GM12878 (cell line): ENCODE measurements around the gene GRIP2. TPM values are rescaled to one million over a fixed set of nuclear protein-coding genes. Genes with fewer than 3 reads are reported as not detected.

ENCODE experiments used
- ATAC-seq: fragments of 200-7000 bp; cut with Tn5 transposase; 3 replicates; pipeline ENCODE4 v1.9.1; 2020; ENCODE audit warnings: mild to moderate bottlenecking, moderate library complexity
- BruUV-seq: library from RNA; stranded (reverse); fragments of 400-500 nt; replicated peaks from 2 replicates; lab custom pipeline; 2021; lab: Mats Ljungman, UMichigan
- CTCF ChIA-PET: fragments of 300-600 bp; sonication (Branson Sonifier 250); formaldehyde crosslinking; extraction: SDS; loops from one replicate; lab custom pipeline; 2021; ENCODE audit warnings: inconsistent platforms; lab: Yijun Ruan, JAX
- POLR2A ChIA-PET: fragments of 350-600 bp; formaldehyde crosslinking; extraction: SDS; loops from one replicate; lab custom pipeline; 2021; ENCODE audit warnings: inconsistent platforms; lab: Charles Lee
- RAD21 ChIA-PET: fragments of 300-600 bp; sonication (Branson Sonifier 250); formaldehyde crosslinking; loops from one replicate; lab custom pipeline; 2023; ENCODE audit warnings: antibody characterized with exemption; ENCODE audit not compliant: unreplicated experiment; lab: Charles Lee
- SMC1A ChIA-PET: fragments of 300-600 bp; sonication (Branson Sonifier 250); formaldehyde crosslinking; loops from one replicate; lab custom pipeline; 2023; ENCODE audit not compliant: unreplicated experiment, uncharacterized antibody; lab: Charles Lee
- DNase-seq: peaks from one replicate; pipeline ENCODE4 v3.0.0-alpha.2; 2011; ENCODE audit warnings: low read depth, low spot score
- FAIRE-seq: peaks from 3 replicates; lab custom pipeline; 2011; peaks lifted over from hg19 to GRCh38; lab: Jason Lieb, UNC
- H2AFZ ChIP-seq: 2 replicates; pipeline ENCODE4 v1.6.0; 2011; ENCODE audit warnings: low read depth, low read length, control low read depth; ENCODE audit not compliant: control insufficient read depth
- H3K27ac ChIP-seq: 2 replicates; pipeline ENCODE4 v1.5.1; 2011; ENCODE audit warnings: control low read depth; ENCODE audit not compliant: control insufficient read depth, insufficient read depth
- H3K27me3 ChIP-seq, 2 experiments: replicated peaks in 1 of 2; 2 replicates each; pipeline versions ENCODE4 v1.6.0 to v1.6.1; 2011; ENCODE audit warnings: low read length in 1 of 2; ENCODE audit not compliant: control insufficient read depth in 2 of 2, insufficient read depth in 2 of 2
- H3K36me3 ChIP-seq, 2 experiments: 2 replicates each; pipeline ENCODE4 v1.5.1; 2011; ENCODE audit warnings: low read length in 1 of 2; ENCODE audit not compliant: control insufficient read depth in 2 of 2, insufficient read depth in 2 of 2
- H3K4me1 ChIP-seq: 2 replicates; pipeline ENCODE4 v1.6.1; 2011; ENCODE audit warnings: mild to moderate bottlenecking, low read length, moderate library complexity, mixed read lengths; ENCODE audit not compliant: control insufficient read depth, insufficient read depth
- H3K4me2 ChIP-seq: 2 replicates; pipeline ENCODE4 v1.6.0; 2011; ENCODE audit warnings: control low read depth; ENCODE audit not compliant: control insufficient read depth, insufficient read depth
- H3K4me3 ChIP-seq: fragments of 200-600 bp; sonication (generic); 2 replicates; pipeline ENCODE4 v1.5.1; 2016
- H3K79me2 ChIP-seq: 2 replicates; pipeline ENCODE4 v1.6.0; 2011; ENCODE audit warnings: low read length; ENCODE audit not compliant: control insufficient read depth, insufficient read depth
- H3K9ac ChIP-seq: 2 replicates; pipeline ENCODE4 v1.8.0; 2011; ENCODE audit warnings: low read length, control low read depth, mixed read lengths; ENCODE audit not compliant: control insufficient read depth, insufficient read depth
- H3K9me3 ChIP-seq: replicated peaks from 3 replicates; pipeline ENCODE4 v1.5.1; 2011; ENCODE audit warnings: mild to moderate bottlenecking, low read length; ENCODE audit not compliant: control insufficient read depth, insufficient read depth
- H4K20me1 ChIP-seq: 2 replicates; pipeline ENCODE4 v1.6.0; 2011; ENCODE audit not compliant: control insufficient read depth, insufficient read depth
- KAT2A ChIP-seq: conservative IDR thresholded peaks from 2 replicates; pipeline ENCODE4 v1.6.1; 2011; ENCODE audit warnings: low read depth, low read length; ENCODE audit not compliant: control insufficient read depth
- NBN ChIP-seq: fragments of 450-650 bp; IDR thresholded peaks from 2 replicates; pipeline ENCODE4 v1.6.1; 2016
- PRDM15 ChIP-seq: fragments of 450-650 bp; formaldehyde crosslinking; IDR thresholded peaks from 2 replicates; pipeline ENCODE4 v1.4.0; 2020; ENCODE audit warnings: mild to moderate bottlenecking, moderate library complexity
- SIN3A ChIP-seq: IDR thresholded peaks from 2 replicates; pipeline ENCODE4 v1.6.1; 2012; ENCODE audit warnings: low read depth, low read length, improper control_type of control experiment
- YBX1 ChIP-seq: fragments of 450-650 bp; IDR thresholded peaks from 2 replicates; pipeline ENCODE4 v1.6.1; 2016; ENCODE audit warnings: antibody characterized with exemption
- ZBTB33 ChIP-seq: fragments of 450-650 bp; IDR thresholded peaks from 2 replicates; pipeline ENCODE4 v1.6.1; 2017; ENCODE audit warnings: mild to moderate bottlenecking
- ZNF592 ChIP-seq: fragments of 450-650 bp; IDR thresholded peaks from 2 replicates; pipeline ENCODE4 v1.6.1; 2017; ENCODE audit warnings: mild to moderate bottlenecking, moderate library complexity
- ZNF622 ChIP-seq: fragments of 450-650 bp; IDR thresholded peaks from 2 replicates; pipeline ENCODE4 v1.6.1; 2017; ENCODE audit warnings: mild to moderate bottlenecking, inconsistent platforms
- whole genome bisulfite sequencing: methylation state at CpG from one replicate; pipeline ENCODE4 v1.1.6; 2016; ENCODE audit warnings: low lambda C conversion rate; ENCODE audit not compliant: insufficient replicate concordance, insufficient coverage; ENCODE audit errors: missing lambda C conversion rate; 5-methylcytosine and 5-hydroxymethylcytosine counted together
- in situ Hi-C: fragments of 300-500 bp; cut with MboI; formaldehyde crosslinking; loops from 9 replicates; pipeline ENCODE4 v1.14.3; 2018; ENCODE audit warnings: mixed read lengths
- intact Hi-C: fragments of 100-400 bp; cut with micrococcal nuclease; formaldehyde crosslinking; loops from one replicate; pipeline ENCODE4 v1.14.2; 2022; ENCODE audit not compliant: unreplicated experiment
- polyA plus RNA-seq, 11 experiments: library from polyadenylated mRNA; depleted of rRNA in 4 of 11; unstranded in 6 of 11; stranded (reverse) in 5 of 11; fragments of >200 nt; fragmentation: Nextera tagmentation in 4 of 11; fragmentation: Illumina TruSeq in 1 of 11; extraction: Ambion mirVana in 4 of 11; extraction: Trizol in 1 of 11; gene quantifications; 1 replicate in 1 of 11; 2 replicates in 10 of 11; pipeline versions ENCODE4 v1.2.1 to v1.2.3, GENCODE V29; 2011 to 2016; ENCODE audit warnings: inconsistent platforms in 2 of 11, missing spikeins in 2 of 11, low read depth in 1 of 11
- total RNA-seq, 4 experiments: library from RNA; depleted of rRNA in 3 of 4; stranded (reverse); fragments of >200 nt in 3 of 4; fragmentation: Illumina TruSeq in 1 of 4; extraction: Trizol in 1 of 4; gene quantifications; 2 replicates each; pipeline versions ENCODE4 v1.2.1 to v1.2.3, GENCODE V29; 2013 to 2021

GRIP2 gene
- total and polyA plus RNA-seq, 10 of the 15 experiments (the other 5 are each of a cell fraction or from before 2014, with no cell fraction given), result not detected

- FAIRE-seq (no peak), DNase-seq (no peak), ATAC-seq (no peak)
- no peak overlapping the region for H3K4me2 ChIP-seq
- H3K27ac ChIP-seq, result no peak overlapping the region
- no peaks in the 10 kb centered on the region for H4K20me1 ChIP-seq
- intact Hi-C loops (no loop called here), in situ Hi-C loops (no loop called here)
- no peaks in the 10 kb centered on the region for H3K79me2 ChIP-seq
- WGBS, result 63% methylated on average over 9 of the region's 9 CpGs
- ChIA-PET CTCF (no interaction called here), POLR2A (no interaction called here), SMC1A (no interaction called here), RAD21 (no interaction called here)
- H3K9me3 ChIP-seq, result no peaks in the 10 kb centered on the region
- H3K4me3 ChIP-seq, result no peak overlapping the region
- H3K36me3 ChIP-seq, result no peaks in the 10 kb centered on the region
- H3K4me1 ChIP-seq, result no peaks in the 10 kb centered on the region
- H3K27me3 ChIP-seq, result peaks cover 4 to 8% of the 10 kb centered on the region in 2 experiments; a peak in 3 of 4 replicates
- H2AFZ ChIP-seq, result no peak overlapping the region
- no TSS peak for BruUV-seq
- H3K9ac ChIP-seq, result no peak overlapping the region
- TF ChIP-seq NBN (no peak), SIN3A (no peak), PRDM15 (CRISPR knock-in tag) (no peak), KAT2A (no peak), YBX1 (no peak), ZNF592 (no peak), ZBTB33 (no peak), ZNF622 (no peak)
Observed at GRCh38 chr3:14558029-14558428, 17.9 kb upstream of the GRIP2 start.
